HCT116 (cell line): Measurements from ENCODE around the gene RAI1. TPM values are rescaled to one million over a fixed set of nuclear protein-coding genes. Genes with fewer than 3 reads are reported as not detected.

ENCODE experiments used
- ATAC-seq: fragments of 200-7000 bp; cut with Tn5 transposase; 2 replicates; pipeline ENCODE4 v1.9.1; 2020; ENCODE audit warnings: mild to moderate bottlenecking, moderate library complexity
- BruUV-seq: library from RNA; stranded (reverse); fragments of 400-500 nt; replicated peaks from 2 replicates; lab custom pipeline; 2021; lab: Mats Ljungman, UMichigan
- CTCF ChIA-PET: fragments of 300-600 bp; sonication (Branson Sonifier 250); formaldehyde crosslinking; loops from one replicate; lab custom pipeline; 2021; ENCODE audit warnings: antibody characterized with exemption; lab: Charles Lee
- POLR2A ChIA-PET: fragments of 300-600, 350-600 bp; sonication (Branson Sonifier 250); formaldehyde crosslinking; loops from one replicate; lab custom pipeline; 2021; ENCODE audit warnings: antibody characterized with exemption; lab: Charles Lee
- RAD21 ChIA-PET, 2 experiments: fragments of 300-600 bp; sonication (Branson Sonifier 250); formaldehyde crosslinking; loops; one replicate each; lab custom pipeline; 2023; ENCODE audit warnings: low total read pairs in 2 of 2; ENCODE audit not compliant: uncharacterized antibody in 2 of 2, unreplicated experiment in 2 of 2, low non-redundant PET in 1 of 2; lab: Charles Lee
- DNase-seq: peaks from one replicate; pipeline ENCODE4 v3.0.0-alpha.2; 2010; ENCODE audit warnings: low read depth, low spot score
- H2AFZ ChIP-seq: fragments of 200-600 bp; shearing (Covaris generic), sonication (generic); 2 replicates; pipeline ENCODE4 v1.6.1; 2017; ENCODE audit warnings: low read depth, mixed run types, mixed read lengths, antibody characterized with exemption, low read length; ENCODE audit not compliant: poor library complexity, severe bottlenecking
- H3K27ac ChIP-seq: 2 replicates; pipeline ENCODE4 v1.5.1; 2012; ENCODE audit warnings: low read depth, low read length
- H3K27me3 ChIP-seq: fragments of 200-600 bp; sonication (generic); 2 replicates; pipeline ENCODE4 v1.6.1; 2016; ENCODE audit warnings: mixed run types, low read length, mixed read lengths; ENCODE audit not compliant: insufficient read depth
- H3K36me3 ChIP-seq, 2 experiments: fragments of 200-500 bp in 1 of 2; fragments of 200-600 bp in 1 of 2; sonication (Bioruptor generic) in 1 of 2; sonication (generic) in 1 of 2; 2 replicates each; pipeline versions ENCODE4 v1.5.1 to v1.6.1; 2014 to 2016; ENCODE audit warnings: low read length in 2 of 2, inconsistent platforms in 1 of 2, mixed read lengths in 1 of 2, mixed run types in 1 of 2; ENCODE audit not compliant: insufficient read depth in 2 of 2, control insufficient read depth in 1 of 2
- H3K4me1 ChIP-seq, 2 experiments: fragments of 200-600 bp in 1 of 2; sonication (generic) in 1 of 2; 2 replicates each; pipeline versions ENCODE4 v1.5.1 to v1.6.1; 2012 to 2017; ENCODE audit warnings: low read length in 2 of 2, inconsistent platforms in 1 of 2, mild to moderate bottlenecking in 1 of 2, mixed read lengths in 1 of 2, mixed run types in 1 of 2, moderate library complexity in 1 of 2; ENCODE audit not compliant: insufficient read depth in 2 of 2, control insufficient read depth in 1 of 2
- H3K4me2 ChIP-seq: fragments of 200-600 bp; sonication (generic); 2 replicates; pipeline ENCODE4 v1.6.1; 2017; ENCODE audit warnings: mixed run types, low read length, mixed read lengths
- H3K4me3 ChIP-seq, 2 experiments: fragments of 200-600 bp in 1 of 2; sonication (generic) in 1 of 2; replicated peaks in 1 of 2; 2 replicates each; pipeline ENCODE4 v1.5.1; 2011 to 2016; ENCODE audit warnings: low read length in 2 of 2, control low read depth in 1 of 2, low read depth in 1 of 2, mild to moderate bottlenecking in 1 of 2, mixed read lengths in 1 of 2, mixed run types in 1 of 2
- H3K79me2 ChIP-seq: fragments of 200-600 bp; sonication (generic); 2 replicates; pipeline ENCODE4 v1.6.1; 2017; ENCODE audit warnings: mild to moderate bottlenecking, mixed run types, low read length, moderate library complexity, mixed read lengths; ENCODE audit not compliant: insufficient read depth
- H3K9ac ChIP-seq: fragments of 200-600 bp; sonication (generic); 2 replicates; pipeline ENCODE4 v1.6.1; 2016; ENCODE audit warnings: low read length, mixed read lengths
- H3K9me2 ChIP-seq: fragments of 200-600 bp; sonication (generic), shearing (Covaris generic); 2 replicates; pipeline ENCODE4 v1.6.1; 2017; ENCODE audit warnings: mixed run types, mild to moderate bottlenecking, moderate library complexity; ENCODE audit not compliant: insufficient read depth
- H3K9me3 ChIP-seq, 2 experiments: fragments of 200-500 bp in 1 of 2; fragments of 200-600 bp in 1 of 2; sonication (Bioruptor generic) in 1 of 2; sonication (generic) in 1 of 2; 2 replicates each; pipeline ENCODE4 v1.6.1; 2014 to 2017; ENCODE audit warnings: low read length in 2 of 2, mixed read lengths in 2 of 2, inconsistent platforms in 1 of 2, low read depth in 1 of 2, mild to moderate bottlenecking in 1 of 2, mixed run types in 1 of 2, moderate library complexity in 1 of 2; ENCODE audit not compliant: control insufficient read depth in 1 of 2, insufficient read depth in 1 of 2
- H4K20me1 ChIP-seq: fragments of 200-600 bp; sonication (generic), shearing (Covaris generic); 2 replicates; pipeline ENCODE4 v1.6.1; 2017; ENCODE audit warnings: mixed run types, mild to moderate bottlenecking, moderate library complexity; ENCODE audit not compliant: insufficient read depth
- ATF3 ChIP-seq: IDR thresholded peaks from 2 replicates; pipeline ENCODE4 v1.6.1; 2012
- CBX3 ChIP-seq: IDR thresholded peaks from 2 replicates; pipeline ENCODE4 v1.6.1; 2012; ENCODE audit warnings: low read depth
- CEBPB ChIP-seq: IDR thresholded peaks from 2 replicates; pipeline ENCODE4 v1.6.1; 2012; ENCODE audit warnings: low read depth
- EGR1 ChIP-seq: IDR thresholded peaks from 2 replicates; pipeline ENCODE4 v1.6.1; 2012; ENCODE audit warnings: low read depth
- EZH2 ChIP-seq: fragments of 200-600 bp; sonication (generic); IDR thresholded peaks from 2 replicates; pipeline ENCODE4 v1.6.1; 2017; ENCODE audit warnings: antibody characterized with exemption, mixed run types
- EZH2phosphoT487 ChIP-seq: fragments of 200-600 bp; IDR thresholded peaks from 2 replicates; pipeline ENCODE4 v1.6.1; 2018; ENCODE audit warnings: antibody characterized with exemption, borderline replicate concordance
- FOSL1 ChIP-seq: IDR thresholded peaks from 2 replicates; pipeline ENCODE4 v1.6.1; 2012; ENCODE audit warnings: low read depth
- JUND ChIP-seq: IDR thresholded peaks from 2 replicates; pipeline ENCODE4 v1.6.1; 2012
- MAX ChIP-seq: IDR thresholded peaks from 2 replicates; pipeline ENCODE4 v1.6.1; 2012
- POLR2AphosphoS5 ChIP-seq: IDR thresholded peaks from 2 replicates; pipeline ENCODE4 v1.6.1; 2011; ENCODE audit warnings: mild to moderate bottlenecking, low read depth, low read length, moderate library complexity
- ZBTB33 ChIP-seq: IDR thresholded peaks from 2 replicates; pipeline ENCODE4 v1.6.1; 2011; ENCODE audit warnings: mild to moderate bottlenecking, low read length, moderate library complexity; ENCODE audit not compliant: insufficient replicate concordance; ENCODE audit errors: extremely low read depth
- ZFX ChIP-seq: fragments of 450-650 bp; IDR thresholded peaks from 2 replicates; pipeline ENCODE4 v1.6.1; 2017
- ZNF274 ChIP-seq: fragments of 200-500 bp; sonication (Bioruptor generic); IDR thresholded peaks from 2 replicates; pipeline ENCODE4 v1.6.1; 2014; ENCODE audit warnings: mild to moderate bottlenecking, low read depth, low read length, inconsistent platforms
- intact Hi-C: fragments of 100-400 bp; cut with micrococcal nuclease; formaldehyde crosslinking; loops from 2 replicates; pipeline ENCODE4 v1.10.0; 2022
- total RNA-seq: library from RNA; stranded (reverse); gene quantifications from one replicate; pipeline ENCODE4 v1.2.1, GENCODE V29; 2021; ENCODE audit not compliant: unreplicated experiment

Gene RAI1
- total RNA-seq, 1 experiment from 2014 or later, result 38.5 TPM

- ChIA-PET CTCF (no interaction called here), POLR2A (no interaction called here), RAD21 (no interaction called here)
- Histone ChIP-seq H3K27me3 (no peaks in the 10 kb centered on the region), H3K4me1 (peaks cover 38 to 44% of the 10 kb centered on the region in 2 experiments), H3K9ac (no peak overlapping the region), H4K20me1 (no peaks in the 10 kb centered on the region), H3K9me2 (no peaks in the 10 kb centered on the region), H3K4me2 (no peak overlapping the region), H3K36me3 (no peaks in the 10 kb centered on the region), H3K27ac (no peak overlapping the region), H2AFZ (no peak overlapping the region), H3K9me3 (no peaks in the 10 kb centered on the region), H3K4me3 (no peak overlapping the region), H3K79me2 (peaks cover 67% of the 10 kb centered on the region; the same call in 1 of the 2 replicates)
- no TSS peak for BruUV-seq
- DNase-seq, result no peak
- TF ChIP-seq CBX3 (no peak), EGR1 (no peak), ZBTB33 (no peak), EZH2 (no peak), EZH2phosphoT487 (no peak), JUND (no peak), FOSL1 (no peak), MAX (no peak), ZNF274 (no peak), ATF3 (no peak), POLR2AphosphoS5 (no peak), ZFX (no peak), CEBPB (no peak)
- intact Hi-C loops, result no loop called here
- no peak for ATAC-seq
Observed at GRCh38 chr17:17742688-17743390, 61.6 kb downstream of the RAI1 start.
